ENCODE measurements around the gene SKAP2.

DNA sequence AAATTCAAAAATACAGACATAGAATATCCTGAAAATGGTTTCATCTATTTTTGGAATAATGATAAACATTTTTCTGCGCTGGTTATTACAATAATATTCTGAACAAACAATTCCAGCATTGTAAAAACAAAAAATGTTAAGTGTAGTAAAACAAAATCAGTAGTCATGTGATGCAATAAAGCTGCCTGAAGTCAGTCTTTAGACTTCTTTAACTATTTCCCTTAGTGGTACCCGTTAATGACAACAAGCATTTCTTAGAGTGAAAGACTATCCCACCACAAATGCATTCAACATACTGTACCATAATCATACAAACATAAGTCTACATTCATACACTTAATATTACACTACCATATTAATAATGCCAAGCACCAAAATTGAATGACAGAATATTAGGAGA, 1.6 kb downstream of the SKAP2 start:
- TF ChIP-seq POLR2A (IDR thresholded peaks at IDR 0.05; ENCODE audit: low read depth, low read length) (no peak), TAF1 (IDR thresholded peaks at IDR 0.05; ENCODE audit: borderline replicate concordance, low read depth, low read length) (no peak), POLR2AphosphoS5 (IDR thresholded peaks at IDR 0.05; ENCODE audit: low read depth, low read length) (no peak)
